Stimulated activated CD8-positive, alpha-beta memory T cell treated with anti-CD3 and anti-CD28 coated beads, Interleukin-2, amount 100 ng/mL, for 1 hour (primary cell): Measurements from ENCODE around the gene FSCN2.

Experiments
- DNase-seq, 2 donors: peaks; one replicate each; pipeline ENCODE4 v3.0.0-alpha.2; 2020; ENCODE audit warnings: low read depth in 2 of 2

Gene FSCN2

DNA sequence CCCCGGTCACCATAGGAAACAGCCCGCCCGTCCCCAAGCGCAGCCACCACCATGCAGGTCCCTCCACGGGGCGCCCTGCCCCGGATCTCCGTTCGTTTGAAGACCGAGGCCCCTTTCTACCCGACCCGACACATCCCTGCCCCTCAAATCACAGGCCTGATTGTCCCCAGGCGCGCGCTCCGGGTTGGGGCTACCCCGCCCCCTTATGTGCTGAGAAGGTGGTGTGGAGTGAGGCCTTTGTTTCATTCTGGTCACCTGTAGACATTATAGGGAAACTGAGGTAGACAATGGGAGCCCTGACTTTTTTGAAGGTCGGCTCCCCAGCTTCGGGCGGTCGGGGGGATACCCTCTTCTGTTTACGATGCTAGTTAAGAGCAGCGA is 14.8 kb upstream of the FSCN2 start:
- peak in 1 of 2 donors; percentile 48 for DNase-seq

DNA sequence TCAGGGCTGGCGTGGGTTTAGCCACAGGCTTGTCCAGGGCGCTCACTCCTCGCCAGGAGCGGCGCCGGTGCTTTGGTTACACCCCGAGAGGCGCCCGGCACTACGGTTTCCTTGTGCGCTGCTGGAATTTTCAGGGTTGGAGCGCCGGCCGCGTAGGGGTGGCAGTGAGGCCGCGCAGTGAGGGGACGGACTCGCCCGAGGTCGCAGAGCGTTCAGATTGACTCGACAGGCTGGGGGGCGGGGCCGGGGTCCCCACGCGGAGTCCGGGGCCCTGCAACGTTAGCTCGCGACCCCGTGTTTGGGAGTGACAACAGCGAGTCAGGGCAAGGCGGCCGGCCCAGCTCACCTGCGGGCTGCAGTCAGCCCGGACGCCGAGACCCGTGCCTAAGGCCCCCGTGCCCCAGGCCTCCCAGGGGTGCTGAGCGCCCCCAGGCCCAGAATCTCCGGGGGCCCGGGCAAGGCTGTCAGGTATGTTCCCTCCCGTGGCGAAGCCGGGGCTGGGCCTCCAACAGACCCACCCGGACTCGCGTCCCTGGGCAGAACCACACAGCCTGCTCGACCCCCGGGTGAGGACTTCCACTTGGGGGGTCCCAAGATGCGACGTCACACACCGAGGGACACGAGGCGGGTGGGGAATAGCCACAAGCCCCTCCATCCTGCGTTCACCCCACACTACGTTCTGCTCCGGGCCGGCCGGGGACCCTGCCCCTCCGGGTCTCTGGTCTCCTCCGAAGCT is 14.3 kb upstream of the FSCN2 start:
- DNase-seq = no peak

DNA sequence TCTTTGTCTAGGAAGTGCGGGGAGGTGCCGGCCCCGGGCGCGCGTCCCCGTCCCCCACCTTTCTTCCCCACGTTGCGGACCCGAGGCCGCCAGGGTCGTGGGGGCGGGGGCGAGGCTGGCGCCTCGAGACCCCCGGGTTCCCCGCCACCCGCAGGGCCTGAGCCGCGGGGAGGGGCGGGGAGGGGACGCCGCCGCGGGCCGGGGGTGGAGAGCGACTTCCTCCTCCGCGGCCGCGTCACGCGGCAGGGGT is 13.8 kb upstream of the FSCN2 start:
- DNase-seq = no peak

DNA sequence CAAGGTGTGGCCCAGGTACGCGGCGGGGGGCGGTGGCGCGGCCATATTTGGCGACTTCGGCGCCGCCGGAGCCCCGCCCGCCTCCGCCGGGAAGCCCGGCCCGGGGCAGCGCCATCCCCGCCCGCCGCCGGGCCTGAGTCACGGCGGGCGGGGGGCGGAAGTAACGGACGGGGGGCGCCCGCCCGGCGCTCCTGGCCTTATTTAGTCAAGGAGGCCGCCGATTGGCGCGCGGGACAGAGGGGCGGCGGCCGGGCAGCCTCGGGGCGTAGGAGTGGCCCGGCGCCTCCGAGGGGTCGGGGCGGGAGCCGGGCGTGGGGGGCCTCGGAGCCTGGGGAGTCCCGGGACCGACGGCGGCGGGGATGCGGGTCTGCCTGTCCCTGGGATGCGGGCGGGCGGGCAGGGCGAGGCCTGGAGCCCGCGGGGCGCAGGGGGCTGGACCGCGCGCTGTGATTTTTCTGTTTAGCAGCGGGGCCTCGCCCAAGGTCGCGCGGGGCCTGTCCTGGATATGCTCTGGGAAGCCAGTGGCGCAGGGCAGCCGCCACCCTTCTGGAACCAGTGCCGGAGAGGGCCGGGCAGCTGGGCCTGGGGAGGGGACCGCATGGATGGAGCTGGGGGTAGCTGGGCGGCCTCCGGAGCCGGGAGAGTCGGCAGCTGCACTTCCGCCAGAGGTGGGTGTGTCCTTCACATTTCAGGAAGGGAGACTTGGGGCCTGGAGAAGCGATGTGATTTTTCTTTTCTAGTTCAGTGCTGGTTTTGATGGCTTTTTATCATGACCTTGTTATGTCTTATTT is 13.2 kb upstream of the FSCN2 start:
- peak; percentile 55 to 69 for DNase-seq

DNA sequence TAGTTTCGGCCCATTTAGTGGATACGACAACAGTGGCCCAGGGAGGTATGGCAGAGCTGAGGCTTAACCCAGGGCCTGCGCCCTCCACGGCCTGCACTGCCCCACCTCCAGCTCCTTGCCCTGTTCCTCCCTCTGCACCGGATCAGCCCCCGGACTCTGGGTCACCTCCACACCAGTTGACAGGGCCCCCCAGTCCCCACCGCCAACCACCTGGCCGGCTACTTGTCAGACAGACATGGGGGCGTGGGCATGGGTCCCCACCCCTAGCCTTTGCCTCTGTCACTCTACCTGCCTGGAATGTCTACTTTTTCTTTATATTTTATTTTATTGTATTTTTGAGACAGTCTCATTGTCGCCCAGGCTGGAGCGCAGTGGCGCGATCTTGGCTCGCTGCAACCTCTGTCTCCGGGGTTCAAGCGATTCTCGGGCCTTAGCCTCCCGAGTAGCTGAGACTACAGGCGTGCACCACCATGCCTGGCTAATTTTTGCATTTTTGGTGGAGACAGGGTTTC is 12.6 kb upstream of the FSCN2 start:
- no peak for DNase-seq

DNA sequence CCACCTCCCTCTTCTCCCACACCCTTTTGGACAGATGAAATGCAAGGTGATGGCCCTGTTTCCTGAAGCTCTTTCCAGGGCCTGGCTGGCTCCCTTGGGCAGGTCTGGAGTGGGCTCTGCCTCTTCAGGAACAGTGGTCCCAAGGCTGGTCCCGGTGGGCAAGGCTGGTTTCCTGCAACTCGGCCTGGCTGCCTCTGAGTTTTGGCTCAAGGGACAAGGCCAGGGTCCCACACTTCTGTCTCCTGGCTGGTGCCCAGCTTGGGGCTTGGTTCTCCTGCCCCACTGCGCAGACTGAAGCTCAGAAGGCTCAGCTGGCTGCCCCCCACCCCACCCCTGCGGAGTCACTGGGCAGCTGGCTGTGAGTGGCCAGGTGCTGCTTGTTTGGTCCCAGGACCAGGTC is 11.7 kb upstream of the FSCN2 start:
- no peak for DNase-seq

DNA sequence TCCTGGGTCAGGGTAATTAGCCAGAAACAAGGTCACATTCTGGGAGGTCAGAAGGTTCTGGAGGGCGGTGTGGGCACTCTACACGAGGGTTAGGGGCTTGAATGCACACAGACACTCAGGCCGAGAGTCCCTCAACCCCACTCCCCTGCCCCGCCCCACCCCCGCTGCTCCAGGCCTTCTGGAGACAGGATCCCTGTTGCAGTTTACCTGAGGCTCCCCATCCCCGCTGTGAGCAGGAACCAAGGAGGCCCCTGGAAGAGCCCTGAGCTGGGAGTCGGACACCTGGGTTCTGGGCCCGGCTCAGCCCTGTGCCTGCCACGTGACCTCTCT is 11.2 kb upstream of the FSCN2 start:
- DNase-seq = no peak

DNA sequence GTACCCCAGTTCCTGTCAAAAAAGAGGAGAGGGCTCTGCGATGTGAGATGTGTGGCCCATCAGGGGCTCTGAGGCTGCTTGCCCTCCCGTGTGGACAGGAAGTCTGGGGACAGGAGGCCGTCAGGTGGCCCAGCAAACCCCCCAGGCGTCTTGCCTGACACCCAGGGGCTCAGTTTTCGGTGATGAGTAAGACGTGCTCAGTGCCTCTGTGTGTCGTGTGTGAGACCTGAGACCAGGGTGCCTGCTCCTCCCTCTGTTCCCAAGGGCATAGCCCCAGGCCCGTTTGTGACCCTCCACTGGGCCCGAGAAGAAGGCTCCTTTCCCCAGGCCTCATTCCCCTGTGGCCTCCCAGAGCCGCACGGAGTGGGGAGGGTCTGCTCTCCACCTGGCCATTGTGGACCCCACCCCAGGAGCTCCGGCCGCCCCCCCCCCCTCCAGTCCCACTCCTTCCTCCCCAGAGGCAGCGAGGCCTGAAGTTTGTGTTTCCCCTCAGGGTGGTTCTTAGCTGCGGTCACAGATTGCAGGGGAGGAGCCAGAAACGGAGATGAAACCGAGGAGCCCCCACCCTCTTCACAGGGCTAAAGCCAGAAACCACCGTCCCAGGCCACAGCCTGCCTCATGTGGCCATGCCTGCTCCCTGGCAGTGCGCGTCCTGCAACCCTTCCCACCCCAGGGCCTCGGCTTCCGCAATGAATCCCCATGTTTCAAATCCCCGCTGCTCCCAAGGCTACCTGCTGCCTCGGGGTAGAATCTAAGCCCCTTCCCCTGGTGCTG is 10.7 kb upstream of the FSCN2 start:
- no peak for DNase-seq

DNA sequence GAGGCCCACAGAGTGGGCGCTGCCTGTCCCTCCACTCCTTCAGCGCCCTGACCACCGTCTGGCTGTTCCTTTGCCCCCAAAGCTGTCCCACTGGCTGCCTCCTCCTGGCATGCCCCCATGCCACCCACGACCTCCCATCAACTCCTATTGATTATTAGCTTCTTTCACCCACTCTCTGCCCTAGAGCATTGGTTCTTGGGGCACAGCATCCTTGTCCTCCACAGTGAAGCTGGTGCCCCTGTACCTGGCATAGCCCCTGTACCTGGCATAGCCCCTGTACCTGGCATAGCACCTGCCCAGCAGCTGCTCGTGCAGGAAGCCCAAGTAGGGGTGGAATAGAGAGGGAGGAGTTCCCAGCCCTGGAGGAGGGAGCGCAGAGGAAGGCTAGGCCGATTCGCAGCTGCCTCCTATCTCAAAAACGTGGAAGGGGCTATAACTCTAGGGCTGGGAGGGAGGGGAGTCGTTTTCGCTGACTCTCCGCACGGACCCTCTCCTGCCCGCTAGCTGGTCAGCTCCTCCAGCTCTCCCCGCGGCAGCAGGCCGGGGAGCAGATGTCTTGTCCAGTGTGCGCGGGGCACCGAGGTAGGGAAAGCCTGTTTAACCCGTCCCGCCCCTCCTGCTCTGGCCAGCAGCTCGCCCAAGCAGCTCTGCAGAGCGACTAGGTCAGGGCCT is 9.9 kb upstream of the FSCN2 start:
- DNase-seq = no peak

DNA sequence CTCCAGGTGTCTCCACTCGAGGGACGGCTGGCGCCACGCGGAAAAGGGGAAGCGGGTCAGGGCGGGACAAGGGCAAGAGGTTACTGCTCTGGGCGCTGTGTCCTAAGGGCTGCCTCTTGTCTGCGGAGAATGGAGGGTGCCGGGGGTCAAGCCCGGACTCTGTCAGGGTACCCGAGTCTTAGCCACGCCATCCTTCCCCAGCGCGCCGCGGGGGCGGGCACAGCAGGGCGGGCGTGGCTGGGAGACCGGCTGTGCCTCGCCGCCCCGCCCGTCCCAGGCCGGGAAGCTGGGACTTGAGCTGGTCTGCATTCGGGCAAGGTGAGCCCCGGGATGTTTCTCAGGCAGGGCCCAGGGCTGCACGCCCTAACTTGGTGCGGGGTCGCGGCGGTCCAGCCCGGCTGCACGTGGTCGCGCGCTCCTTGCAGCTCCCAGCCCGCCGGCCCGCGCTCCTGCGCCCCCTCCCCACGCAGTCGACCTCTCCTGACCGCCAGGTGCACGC is 9.3 kb upstream of the FSCN2 start:
- DNase-seq = no peak

DNA sequence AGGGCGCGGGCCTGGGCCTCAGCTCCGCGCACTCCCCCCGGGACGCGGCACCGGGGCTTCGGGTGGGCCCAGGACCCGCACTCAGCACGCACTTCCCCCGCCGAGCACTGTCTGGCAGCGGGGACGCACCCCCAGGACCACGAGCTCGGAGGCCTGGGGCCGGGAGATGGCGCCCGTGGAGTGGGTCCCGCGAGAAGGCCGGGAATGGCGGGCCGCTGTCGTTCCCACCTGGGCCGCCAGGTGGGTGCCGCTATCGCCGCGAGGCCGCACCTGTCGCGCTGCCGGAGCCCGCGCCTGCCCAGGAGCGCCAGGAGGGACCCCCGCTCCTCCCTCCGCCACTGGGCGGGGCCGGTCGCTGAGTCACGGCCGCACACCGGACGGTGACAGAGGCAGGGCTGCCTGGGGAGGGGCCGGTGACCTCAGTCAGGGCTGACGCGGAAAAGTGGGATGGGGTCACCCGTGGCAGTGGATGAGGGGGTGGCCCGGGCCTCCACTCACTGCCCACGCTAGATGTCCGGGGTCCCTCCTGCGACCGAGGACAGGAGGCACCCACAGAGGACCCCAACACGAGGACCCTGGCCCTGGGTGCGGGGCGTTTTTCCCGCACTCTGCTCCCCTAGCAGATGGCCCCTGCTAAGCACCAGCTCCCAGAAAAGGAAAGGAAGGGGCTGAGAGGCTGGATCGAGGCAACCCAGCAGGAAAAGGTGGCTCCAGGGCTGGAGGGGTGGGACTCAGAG is 8.7 kb upstream of the FSCN2 start:
- peak; percentile 47 to 60 for DNase-seq

DNA sequence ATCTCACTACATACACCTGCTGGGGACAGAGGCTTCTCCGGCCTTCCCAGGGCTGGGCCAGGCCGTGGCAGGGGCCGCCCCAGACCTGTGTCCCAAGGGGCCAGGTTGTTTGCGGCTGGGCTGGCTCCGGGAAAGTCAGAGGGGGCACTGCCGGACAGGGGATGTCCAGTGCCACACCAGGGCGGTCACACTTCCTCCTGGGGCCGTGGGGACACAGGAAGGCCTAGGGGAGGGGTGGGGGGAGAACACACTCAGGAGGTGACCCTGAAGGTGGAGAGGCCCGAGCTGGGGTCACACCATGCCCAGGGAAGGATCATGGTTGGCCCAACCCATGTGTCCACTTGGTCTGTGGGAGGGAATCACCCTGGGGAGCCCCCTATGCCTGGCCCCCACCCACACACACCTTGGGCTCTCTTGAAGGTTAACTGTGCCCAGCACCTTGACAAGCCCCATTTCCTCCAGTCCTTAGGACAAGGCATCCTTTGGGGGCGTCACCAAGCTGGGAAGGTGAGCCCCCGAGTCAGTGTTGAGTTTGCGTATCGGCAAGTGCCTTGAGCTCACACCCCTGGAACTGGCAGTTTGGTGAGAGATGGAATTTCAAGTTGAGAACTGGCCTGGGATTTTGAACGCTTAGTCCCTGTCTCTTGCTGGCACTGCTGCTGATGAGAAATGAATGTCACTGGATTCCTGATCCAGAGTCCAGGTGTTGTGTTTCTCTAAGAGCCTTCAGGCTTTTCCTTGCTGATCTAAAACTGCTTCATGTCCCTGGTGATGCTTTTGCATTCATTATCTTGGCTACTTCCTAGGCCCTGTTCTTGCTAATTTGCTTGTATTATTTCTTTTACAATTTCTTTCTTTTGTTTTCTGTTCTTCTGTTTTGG is 7.9 kb upstream of the FSCN2 start:
- DNase-seq = no peak

DNA sequence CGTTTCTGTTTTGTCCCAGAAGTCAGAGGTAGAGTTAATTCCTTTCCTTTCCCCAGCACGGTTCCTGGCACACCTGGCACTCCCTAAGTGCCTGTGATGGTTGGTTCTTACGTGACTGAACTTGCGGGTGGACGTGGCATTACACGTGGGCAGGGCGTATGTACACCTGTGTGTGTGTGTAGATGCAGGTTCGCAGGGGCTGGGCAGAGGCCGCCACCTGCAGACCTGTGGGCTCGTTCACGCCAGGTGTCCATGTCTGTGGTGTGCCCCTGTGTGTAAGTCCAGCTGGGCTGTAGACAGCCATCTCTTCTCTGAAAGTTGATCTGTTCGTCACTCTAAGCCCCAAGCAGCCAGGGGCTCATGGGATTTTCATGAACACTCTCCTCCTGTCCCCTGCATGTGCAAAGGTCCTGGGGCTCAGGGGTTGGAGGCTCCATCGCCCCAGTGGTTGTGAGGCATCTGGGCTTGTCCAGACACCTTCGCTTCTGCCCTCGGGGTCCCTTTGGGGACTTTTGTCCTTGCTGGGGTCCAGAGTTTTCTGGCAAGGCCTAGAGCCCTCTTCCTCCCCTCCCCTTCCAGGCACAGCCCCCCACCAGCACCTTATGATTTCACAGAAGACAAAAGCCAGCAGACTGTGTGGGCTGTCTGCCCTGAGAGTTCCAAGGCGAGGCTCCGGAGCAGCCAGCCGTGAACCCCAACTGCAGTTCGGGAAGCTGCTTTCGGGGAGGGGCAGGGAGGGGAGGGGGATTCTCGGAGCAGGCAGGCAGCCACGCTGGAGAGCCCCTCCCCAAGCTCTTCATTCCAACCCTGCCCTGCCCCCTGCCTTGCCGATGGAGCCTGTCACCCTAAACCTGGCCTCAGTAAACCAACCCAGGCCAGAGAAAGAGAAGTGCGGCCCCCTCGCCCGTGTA is 5.4 kb upstream of the FSCN2 start:
- DNase-seq = no peak

DNA sequence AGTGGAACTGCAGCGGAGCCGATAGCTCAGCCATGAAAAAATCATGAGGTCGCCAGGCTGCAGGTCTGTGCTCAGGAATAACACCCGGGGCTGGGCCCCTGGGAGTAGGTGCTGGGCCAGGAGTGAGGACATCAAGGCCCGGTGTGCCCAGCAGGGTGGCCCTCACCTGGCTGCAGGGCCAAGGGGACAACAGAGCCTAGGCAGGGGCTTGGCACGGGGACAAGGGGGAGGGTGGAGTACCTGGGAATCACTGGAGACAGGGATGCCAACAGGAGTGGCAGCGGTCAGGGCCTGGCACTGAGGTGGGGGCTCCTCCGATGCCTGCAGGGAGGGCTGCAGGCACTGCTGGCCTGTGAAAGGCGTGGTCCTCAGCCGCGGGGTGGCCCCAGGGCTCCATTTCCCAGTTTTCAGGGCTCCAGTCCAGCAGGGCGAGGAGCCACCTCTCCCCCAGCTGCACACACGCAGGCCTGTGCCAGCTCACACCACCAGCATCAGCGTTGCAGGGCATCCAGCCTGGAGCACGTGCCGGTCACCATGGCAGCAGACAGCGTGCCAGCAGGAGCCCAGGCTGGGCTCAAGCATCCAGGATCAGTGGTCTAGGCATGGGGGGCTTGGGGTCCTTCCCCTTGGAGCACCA is 4.7 kb upstream of the FSCN2 start:
- no peak for DNase-seq

DNA sequence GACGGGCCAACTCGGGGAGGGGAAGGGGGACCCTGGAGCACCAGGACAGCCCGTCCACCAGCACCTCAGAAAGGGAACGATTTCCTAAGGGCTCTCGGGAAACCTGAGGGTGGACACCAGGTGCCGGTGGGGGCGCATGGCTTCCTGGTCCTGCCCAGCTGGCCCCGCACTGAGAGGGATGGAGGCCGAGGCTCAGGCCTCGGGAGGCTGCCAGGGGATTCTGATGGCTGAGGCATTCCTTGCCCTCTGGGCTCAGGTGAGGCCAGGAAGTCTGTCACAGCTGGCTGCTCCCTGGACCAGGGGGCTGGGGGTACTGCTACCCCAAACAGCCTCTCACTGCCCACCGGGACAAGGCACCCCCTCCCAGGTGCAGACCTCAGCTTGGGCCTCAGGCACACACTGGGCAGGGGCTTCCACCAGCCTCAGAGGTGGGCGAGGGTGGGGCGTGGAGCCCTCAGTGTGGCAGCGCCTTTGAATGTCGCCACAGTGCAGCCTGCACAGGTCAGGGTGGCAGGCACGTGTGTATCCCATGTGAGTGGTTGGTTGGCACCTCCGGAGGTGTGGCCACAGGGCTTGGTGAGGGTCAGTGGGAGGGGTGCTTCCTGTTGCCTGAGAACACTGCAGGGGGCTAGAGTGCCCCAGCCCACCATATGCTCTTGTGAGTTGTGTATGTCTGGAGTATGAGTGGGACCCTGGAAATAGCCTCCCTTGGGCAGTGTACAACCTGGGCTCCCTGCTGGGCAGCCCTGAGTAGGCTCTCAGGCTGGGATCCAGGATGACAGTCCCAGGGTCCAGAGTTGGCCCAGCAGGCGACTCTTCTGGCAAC is 3.9 kb upstream of the FSCN2 start:
- DNase-seq = no peak

DNA sequence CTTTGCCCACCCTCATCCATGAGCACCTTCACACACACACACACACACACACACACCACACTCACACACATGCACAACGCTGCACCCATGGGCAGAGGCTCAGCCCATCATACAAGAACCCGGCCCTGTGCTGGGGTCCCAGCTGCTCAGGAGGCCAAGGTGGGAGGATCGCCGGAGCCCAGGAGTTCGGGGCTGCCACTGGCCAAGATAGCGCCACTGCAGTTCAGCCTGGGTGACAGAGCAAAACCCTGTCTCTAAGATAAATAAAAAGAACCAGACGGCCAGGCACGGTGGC is 3.4 kb upstream of the FSCN2 start:
- DNase-seq = no peak

DNA sequence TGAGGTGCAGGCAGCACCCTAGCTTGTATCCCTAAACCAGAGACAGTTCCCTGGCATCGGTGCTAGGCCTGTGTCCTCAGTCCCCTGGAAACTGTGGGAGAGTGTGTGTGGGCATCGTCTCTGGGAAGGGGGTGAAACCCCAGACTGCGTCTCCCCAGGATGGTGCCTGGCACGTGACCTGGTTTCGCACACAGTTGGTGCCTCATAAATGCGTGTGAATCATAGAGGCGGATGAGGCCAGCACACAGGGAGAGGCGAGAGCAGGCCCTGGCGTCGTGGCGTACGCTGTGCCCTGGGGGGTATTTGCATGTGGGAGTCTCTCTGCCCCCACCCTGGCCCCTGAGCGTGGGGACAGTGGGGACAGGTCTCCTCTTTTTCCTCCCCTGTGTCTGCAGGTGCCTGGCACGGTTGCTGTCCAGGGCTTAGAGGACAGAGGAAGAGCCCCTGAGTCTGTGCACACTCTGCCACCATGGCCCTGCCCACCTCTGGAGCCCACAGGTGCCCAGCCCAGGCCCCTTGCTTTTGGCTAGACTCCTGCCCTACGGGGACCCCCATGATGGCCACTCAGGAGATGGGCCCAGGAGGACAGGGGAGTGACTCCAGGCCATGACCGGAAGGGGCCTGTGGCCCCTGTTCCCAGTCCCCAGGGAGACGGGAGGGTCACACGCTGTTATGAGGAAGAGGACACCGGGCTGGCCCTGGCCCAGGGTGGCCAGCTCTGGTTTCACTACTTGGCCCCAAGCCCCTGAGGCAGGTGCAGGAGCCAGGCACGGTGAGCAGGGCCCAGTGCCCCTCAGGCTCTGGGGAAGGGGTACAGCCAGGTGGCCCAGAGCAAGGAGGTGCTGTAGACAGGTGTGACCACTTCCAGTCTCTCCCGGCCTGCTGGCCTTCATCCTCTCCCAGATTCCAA is 1.3 kb upstream of the FSCN2 start:
- DNase-seq = no peak
